HG03135 (cell line): ENCODE results near the gene LRMDA.

Source experiments
- ATAC-seq: cut with Tn5 transposase; IDR thresholded peaks from one replicate; pipeline ENCODE4 v1.9.1; 2021; ENCODE audit warnings: mild to moderate bottlenecking, moderate library complexity; ENCODE audit not compliant: unreplicated experiment

LRMDA gene

DNA sequence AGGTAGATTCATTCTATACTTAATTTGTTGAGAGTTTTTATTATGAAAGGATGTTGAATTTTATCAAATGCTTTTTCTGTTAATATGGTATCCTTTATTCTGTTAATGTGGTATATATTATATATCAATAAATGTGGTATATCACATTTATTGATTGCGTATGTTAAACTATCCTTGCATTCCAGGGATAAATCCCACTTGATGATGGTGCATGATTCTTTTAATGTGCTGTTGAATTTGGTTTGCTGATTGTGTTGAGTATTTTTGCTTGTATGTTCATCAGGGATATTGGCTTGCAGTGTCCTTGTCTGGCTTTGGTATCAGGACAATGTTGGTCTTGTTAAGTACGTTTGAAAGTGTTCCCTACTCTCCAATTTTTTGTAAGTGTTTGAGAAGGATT lies 11.9 kb downstream of the LRMDA start:
- ATAC-seq, result no peak

DNA sequence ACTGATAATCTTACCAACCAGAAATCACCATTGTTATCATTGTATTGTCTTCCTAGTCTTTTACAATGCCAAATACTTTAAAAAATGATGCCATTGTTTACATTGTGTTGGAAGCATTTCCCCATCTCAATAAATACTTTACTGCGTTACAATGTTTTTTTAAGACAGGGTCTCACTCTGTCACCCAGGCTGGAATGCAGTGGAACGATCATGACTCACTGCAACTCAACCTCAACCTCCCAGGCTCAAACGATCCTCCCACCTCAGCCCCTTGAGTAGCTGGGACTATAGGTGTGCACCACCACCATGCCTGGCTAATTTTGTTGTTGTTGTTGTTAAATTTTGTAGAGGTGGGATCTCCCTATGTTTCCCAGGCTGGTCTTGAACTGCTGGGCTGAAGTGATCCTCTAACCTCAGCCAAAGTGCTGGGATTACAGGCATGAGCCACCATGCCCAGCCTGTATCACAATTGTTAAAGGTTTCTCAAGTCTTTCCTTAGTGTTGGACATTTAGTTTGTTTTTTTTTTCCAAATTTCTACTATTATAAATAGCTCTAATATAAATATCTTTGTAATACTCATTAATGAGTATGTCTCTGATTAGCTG lies 13.5 kb downstream of the LRMDA start:
- no peak for ATAC-seq

DNA sequence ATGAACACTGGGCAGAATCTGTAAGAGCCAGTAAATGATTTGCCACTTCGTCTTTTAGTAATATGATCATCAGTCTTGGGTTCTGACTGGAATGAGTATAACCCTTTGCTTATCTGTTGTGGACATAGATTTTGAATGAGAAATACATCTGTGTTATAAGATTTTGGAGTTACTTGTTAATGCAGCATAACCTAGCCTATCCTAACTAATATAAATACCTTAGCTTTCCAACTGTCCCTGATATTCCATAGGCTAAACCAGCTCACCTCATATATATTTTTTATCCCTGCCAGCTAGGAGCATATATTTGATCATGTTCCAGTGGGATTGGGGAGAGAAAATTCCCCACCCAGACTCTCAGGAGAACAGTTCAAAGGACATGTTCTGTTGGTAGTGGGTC lies 15.1 kb downstream of the LRMDA start:
- no peak for ATAC-seq

DNA sequence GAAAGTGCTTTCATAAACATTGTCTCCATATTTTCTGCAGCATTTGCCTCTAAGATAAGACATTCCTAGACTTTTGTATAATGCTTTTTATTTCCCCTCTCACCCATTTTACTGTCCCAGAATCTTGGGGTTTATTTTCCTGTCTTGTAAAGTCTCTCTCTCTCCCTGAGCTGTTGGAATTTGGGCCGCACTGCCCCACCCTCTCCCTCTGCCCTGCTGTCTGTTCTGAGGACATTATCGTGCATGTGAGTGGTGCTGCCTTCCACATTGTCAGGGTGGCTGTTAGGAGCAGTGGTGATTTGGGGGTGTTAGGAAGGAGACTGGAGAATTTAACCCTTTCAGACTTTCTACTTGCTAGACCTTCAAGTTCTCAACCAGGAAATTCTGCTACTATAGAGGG lies 16.7 kb downstream of the LRMDA start:
- ATAC-seq, result no peak

DNA sequence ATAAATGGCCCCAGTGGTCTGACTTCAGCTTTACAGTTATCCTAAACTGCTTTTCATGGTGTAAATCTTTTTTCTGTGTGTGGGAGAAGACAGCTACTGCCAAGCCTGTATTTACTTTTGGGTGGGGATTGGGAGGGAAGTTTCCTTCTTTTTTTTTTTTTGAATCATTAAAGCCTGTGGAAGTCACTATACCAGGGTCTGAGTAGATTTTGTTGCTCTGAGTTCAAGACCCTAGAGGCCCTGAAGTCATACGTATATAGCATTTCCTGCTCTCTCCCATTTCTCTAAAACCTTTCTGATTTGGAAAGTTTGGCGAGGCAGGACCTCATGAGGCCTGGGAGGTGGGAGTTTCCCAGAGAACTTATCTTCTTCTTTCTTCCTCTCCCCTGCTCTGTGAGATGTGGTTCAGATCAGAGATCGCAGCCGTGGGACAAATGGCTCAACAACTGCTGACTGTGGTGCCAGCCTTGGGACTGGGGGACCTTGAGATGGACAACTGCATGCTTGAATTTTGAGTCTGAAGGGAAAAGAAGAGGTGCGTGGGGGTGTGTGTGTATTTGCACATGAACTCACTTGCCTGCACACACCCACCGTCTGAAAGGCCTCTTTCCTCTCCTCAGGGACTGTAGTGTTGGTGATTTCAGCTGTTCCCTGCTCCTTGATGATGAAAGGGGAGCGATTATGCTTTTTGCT lies 18.1 kb downstream of the LRMDA start:
- ATAC-seq, result no peak

DNA sequence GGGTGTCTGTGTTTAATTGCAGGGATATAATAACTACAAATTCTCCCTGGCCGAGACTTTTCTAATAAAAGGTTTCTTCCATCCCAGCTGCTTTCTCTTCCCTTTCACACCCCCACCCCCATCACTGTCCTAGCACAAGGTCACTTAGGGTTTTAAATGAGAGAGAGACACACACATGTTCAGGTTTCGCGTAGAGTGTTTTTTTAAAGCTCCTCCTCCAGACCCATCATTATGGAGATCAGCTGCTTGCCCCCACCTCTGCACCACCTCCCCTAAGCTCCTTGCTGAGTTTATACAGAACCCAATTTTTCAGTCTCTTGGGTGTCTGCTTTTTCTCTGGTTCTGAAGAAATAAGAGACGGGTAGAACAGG lies 18.6 kb downstream of the LRMDA start:
- no peak for ATAC-seq

DNA sequence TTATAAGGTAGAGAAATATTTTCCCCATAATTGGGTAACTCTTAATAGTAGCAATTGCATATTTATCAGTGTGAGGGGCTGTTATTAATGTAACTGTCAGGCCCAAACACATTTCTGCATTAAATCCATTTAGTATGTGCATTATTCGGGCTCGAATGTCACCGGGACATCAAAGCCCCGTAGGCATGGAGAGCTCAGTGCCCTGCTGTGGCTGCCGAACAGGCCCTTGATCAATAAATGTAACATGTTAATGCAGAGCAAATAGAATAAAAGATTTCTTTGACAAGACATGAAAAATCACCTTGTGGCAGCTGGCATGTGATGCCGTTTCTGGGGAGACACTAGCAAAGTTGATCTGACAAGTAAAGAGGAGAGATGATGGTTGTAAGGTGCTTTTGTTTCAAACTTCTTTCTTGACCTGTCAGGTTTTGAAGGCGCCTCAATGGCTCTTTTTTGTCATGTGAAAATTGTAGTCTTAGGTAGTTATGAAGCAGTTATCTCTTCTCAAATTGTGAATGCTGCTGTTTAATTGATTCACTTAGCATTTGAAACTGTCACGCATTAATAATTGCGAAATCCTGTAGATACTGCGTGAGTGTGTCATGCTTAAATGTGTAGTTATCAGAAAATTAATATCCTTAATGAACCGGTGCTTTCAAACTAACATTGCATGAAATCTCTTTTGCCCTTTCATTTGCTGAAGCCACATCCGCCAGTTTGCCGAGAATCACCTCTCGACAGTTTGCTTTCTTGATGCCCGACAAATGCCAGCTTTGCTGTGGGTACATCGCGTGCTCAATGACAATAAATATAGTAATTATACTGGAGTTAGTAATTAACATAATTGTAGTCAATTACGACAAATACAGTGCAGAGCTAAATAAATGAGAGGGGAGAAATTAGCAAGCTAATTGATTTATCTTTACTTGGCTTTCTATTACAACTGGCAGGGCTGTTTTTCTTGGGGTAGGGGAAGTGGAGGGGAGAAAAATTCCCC lies 19.5 kb downstream of the LRMDA start:
- ATAC-seq, result no peak

DNA sequence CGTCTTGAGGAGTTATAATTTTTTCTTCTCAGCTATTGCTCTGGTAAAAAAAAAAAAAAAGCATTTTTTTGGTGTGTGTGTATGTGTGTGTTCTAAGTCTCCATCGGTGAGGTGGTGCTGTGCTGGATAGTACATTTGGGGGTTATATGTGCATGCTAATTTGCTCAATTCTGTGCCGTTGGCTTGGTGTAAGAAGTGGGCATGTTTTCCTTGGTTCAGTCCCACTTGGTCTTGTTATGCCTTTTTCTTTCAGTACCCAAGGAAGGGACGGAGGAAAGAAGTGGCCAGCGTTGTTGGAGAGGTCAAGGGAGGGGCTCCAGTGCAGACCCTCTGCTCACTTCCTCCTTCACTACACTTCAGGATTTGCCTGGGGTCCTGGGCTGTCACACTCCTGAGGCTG lies 20.4 kb downstream of the LRMDA start:
- no peak for ATAC-seq

DNA sequence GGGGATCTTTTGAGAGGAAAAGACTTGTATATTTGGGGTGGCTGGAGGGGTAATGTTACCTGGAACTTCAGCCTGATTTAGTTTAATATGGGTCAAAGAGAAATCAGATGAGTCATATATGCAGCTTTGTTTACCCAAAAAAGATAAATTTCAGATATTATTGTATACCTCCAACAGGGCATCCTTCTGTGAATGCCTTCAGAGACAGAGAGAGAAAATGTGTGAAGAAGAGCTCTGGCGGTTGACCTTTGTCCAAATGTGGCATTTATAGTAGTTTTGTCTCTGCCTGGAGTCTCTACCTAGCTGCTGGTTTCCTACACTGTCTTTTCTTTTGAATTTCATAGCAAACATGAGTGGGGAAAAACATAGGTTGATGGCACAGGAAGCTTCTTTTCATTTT lies 21.6 kb downstream of the LRMDA start:
- ATAC-seq, result no peak

DNA sequence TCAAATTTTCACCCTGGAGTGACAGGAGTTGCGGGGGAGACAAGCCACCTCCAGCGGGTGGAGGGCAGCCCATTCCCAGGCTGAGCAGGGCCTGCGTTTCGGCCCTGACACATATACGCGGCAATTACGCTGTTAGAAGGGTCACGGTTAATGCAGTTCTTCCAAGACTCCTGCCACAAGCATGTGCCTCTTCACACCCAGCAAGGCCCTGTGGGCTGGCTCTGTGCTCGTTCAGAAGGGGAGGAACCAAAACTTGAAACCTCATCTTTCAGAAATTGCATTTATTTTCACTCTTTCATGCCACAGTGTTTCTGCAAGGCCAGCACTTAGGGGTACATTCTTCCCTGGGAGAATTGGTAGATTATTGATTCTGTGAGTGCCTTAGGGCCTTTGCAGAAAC lies 24.7 kb downstream of the LRMDA start:
- ATAC-seq, result no peak

DNA sequence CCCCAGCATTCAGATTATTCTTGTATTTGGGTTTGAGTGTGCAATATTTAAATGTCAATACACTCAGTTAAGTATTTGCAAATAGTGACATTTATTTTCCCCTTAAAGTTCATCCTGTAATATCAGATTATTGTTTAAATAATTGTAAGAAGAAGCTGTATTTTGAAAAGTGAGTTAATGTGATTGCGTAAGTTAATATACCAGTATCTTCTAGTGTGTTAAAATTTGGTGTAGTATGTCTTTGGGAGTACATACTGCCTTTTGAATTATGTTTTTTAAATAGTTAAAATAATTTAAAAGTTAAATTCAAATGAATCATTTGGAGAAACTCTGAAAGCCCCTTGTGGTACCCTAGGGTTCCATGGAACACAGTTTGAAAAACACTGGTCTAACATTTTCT lies 28.6 kb downstream of the LRMDA start:
- no peak for ATAC-seq

DNA sequence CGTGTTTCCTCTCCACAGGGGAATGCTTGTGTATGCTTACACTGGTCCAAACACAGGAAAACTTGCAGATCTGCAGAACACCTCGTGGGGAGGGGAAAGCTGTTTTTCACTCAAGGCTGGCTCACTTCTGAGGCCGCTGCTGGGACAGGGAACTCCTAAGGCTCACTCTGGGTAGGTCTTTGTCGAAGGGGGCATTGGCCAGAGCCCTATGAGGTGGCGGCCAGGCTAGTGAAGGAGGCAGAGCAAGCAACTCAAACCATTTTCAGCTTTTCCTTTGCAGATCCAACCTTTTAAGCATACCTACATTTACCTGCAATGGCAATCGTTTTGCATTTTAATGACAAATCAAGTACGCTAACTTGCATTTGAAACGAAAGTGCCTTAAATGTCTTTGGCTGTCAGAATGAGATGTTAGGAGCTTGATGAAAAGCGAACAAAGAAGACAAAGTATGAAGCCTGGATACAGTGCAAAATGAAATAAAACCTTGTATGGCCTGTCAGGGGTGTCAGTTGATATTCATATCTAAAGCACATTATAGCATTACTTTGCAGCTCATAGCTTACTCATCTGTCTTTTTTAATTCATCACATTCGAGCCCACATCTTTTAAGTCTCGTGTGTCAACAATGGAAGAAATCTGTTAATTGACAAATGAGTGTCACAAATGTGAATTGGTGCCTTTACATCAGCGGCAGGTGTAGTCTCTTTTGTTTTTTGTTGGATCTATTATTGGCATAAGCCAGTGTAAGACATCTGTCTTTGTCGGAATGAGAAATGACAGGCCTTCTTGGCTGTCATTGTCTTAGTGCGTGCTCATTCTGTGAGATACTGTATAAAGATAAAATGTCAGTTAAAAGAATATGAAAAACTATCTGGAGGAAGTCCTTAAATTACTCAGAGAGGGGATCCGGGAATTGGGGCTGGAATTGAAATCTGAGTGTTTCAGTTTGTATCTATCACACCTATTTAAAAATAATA lies 30.5 kb downstream of the LRMDA start:
- ATAC-seq, result no peak

DNA sequence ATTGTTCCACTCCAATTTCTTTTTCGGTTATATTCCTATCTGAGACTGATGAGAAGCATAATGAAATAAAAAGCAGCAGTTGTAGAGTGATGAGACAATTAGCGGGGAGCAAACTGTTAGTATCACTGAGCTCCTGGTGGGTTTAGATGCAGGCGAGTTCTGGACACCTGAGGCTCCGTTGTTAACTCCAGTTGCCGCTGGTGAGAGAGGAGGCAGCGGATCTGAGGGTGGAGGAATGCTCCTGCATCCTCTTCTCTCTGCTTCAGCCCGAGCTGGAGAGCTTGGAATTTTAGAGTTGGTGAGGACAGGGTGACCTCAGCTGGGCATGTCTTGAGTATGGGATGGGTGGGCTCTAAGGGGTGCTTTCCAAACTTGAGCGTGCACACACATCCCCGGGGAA lies 31.4 kb downstream of the LRMDA start:
- ATAC-seq, result no peak

DNA sequence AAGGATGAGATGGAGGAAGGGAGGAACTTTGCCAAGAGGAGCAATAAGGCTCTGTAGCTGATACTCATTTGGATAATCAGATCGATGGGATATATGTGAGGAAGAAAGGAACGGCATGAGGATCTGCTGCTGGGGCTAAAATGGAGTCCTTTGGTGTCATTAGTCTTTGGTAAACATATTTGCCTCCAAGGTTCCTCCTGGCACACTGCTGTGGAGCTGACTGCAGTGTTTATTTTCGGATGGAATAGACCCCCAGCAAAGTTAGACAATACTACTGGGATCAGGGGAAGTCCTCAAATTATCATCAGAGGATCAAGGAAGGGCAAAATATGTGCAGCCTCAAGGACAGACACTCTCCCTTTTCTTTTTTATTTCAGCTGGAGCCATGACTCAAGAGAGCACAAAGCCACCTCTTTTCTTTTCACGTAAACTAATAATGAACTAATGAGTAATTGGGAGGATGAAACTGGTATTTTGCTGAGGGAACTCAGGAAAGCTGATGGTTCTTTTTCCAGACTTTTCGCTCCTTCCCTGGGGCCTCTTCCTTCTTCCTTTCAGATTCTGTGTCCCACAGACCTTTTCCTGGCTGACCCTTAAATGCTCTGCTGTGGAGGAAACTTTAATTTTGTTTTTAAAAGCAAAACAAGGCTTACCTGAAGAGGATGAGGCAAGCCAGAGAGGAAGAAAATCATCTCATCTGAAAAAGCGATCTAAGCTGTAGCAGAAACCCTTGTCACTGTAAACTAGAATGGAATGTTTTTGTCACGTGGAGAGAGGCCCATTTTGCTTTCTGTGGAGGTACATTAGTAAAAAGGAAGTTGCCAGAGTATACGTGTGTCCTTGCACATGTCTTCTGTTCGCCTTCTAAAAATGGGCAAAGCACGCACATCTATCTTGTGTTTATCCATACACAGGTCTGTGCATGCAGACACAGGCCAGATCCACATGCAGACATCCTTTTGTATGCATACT lies 33.3 kb downstream of the LRMDA start:
- no peak for ATAC-seq

DNA sequence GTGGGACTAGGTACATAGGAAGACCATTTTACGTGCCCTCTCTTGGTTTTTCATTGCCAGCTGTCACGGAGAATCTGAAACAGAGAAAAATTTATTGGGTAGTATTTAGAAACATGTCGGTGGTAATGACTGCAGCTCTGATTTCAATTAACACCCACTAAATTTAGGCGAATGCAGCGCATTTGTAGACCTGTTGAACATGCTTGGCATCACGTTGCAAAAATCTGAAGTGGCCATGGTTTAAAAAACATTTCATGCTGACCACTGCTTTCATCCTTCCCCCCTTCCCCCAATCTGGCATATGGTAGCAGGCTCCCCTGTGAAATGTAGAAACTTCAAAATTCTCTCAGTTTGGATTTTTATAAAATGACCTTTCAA lies 34.0 kb downstream of the LRMDA start:
- ATAC-seq, result no peak

DNA sequence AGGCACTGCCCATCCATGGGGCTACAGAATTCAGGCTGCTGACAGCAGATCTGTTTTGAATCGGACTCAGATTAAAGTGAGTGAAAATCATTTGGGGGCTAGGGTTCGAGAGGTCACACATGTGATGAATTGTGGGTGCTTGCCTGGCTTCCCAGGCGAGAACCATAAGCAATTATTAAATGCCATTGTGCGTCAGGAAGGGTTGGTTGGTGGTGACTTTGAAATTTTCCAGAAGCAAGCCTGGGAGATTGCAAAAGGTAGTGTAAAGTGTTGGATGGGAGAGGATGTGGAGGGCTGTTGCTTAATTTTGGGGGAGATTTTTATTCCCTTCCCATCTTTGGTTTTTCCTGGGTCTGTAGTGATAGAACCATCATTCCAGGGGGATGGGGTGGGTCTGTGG lies 34.6 kb downstream of the LRMDA start:
- no peak for ATAC-seq

DNA sequence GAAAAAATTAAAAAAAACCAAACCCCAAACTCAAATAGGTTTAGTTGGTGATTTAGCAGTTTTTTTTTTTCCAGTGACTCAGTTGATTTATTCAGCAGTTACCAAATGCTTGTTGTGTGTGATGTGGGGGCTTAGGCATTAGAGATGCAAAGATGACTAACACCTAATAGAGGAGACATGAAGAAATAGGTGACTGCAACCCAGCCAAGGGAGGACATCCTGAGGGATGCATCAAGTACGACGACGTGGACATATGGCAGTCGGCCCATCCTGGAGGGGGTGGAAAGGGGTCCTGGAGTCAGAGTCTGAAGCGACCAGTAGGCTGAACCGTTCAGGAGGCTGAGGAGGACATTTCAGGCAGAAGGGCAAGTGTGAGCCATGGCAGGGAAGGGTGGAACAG lies 35.5 kb downstream of the LRMDA start:
- no peak for ATAC-seq

DNA sequence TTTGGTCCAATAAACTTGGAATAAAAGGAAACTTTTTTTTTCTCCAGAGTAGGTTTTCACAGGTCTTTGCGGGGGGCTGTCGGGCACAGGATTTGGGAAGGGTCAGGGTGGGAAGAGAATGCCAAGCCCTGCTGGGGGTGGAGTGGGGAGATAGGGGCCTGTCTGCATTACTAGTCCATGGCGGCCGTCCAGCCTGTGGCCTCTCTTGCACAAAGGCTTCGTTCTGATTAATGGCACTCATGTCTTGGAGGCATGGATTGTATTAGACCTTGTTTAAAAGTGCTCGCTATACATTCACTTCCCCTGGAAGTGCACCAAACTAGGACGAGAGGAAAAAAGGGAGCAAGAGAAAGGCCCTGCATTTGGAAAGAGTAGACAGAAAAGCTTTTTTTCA lies 37.2 kb downstream of the LRMDA start:
- no peak for ATAC-seq

DNA sequence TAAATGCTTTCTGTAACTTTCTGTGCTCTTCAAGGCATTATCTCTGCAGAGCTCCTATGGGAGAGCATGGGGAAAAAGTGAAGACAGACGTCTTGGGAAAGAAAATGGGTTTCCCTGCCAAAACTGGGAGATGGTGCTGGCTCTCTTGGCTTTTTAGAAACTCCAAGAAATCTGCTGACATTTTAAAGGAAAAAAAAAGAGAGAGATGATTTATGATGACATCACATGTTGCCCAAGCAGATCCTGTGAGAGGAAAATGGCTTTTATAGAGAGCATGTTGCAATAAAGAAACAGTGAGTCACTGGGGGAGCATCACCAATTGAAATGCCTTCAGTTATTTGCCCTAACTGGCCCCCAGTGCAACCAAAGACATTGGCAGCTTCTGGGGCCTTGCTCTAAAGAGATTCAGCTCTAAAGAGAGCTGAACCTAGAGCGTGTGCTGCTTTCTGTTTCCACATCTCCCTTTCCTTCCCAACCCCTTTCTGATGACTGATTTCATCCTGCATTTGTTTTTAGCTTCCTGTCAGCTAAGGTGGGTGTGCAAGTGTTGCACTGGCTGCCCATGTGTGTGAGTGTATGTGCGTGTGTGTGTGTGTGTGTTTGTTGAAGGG lies 37.7 kb downstream of the LRMDA start:
- ATAC-seq, result no peak
